ENCODE data around the gene IDH3G.

DNA sequence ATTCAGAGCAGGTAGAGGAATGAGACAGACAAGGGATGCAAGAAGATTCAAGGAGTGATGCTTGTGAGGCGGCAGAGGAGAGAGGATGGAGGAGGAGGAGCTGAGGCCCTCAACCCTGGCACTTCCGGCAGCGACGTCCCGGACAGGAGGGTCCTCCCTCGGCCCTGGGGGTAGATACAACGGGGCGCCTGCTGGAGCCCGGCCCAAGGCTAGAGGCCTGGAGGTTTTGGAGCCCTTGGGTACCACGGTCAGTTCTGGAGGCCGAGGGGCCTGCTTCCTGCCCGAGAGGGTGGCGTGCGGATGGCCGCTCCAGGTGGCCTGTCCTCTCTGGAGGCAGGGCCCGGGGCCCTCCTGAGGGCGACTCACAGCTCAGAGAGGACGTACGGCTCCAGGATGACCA lies 13.8 kb upstream of the IDH3G start:
- TF ChIP-seq CTCF (IDR thresholded peaks at IDR 0.05) (no peak), EZH2 (IDR thresholded peaks at IDR 0.05; ENCODE audit: borderline replicate concordance, insufficient read depth, low read depth, low read length, poor library complexity, severe bottlenecking) (no peak)
